Lung (tissue), 12 donors: ENCODE data around the gene KCNK2. TPM values are rescaled to one million over a fixed set of nuclear protein-coding genes. Genes with fewer than 3 reads are reported as not detected.

ENCODE experiments used
- ATAC-seq: fragments of 200-7000 bp; cut with Tn5 transposase; one replicate; pipeline ENCODE4 v1.9.1; 2020; ENCODE audit warnings: moderate number of reproducible peaks; ENCODE audit not compliant: insufficient read depth, low FRiP score
- DNase-seq, 3 donors: peaks; one replicate each; pipeline ENCODE4 v3.0.0-alpha.2; 2013 to 2017
- H3K27ac ChIP-seq, 2 donors: one replicate each; pipeline ENCODE4 v1.5.1; 2013; ENCODE audit warnings: mild to moderate bottlenecking in 2 of 2, moderate library complexity in 2 of 2, control low read depth in 1 of 2, inconsistent platforms in 1 of 2, low read depth in 1 of 2, low read length in 1 of 2
- H3K27me3 ChIP-seq, 3 donors: one replicate each; pipeline ENCODE4 v1.5.1; 2013; ENCODE audit warnings: low read length in 2 of 3; ENCODE audit not compliant: control insufficient read depth in 3 of 3, insufficient read depth in 3 of 3
- H3K36me3 ChIP-seq, 4 donors: one replicate each; pipeline ENCODE4 v1.5.1; 2013; ENCODE audit warnings: low read length in 4 of 4, mild to moderate bottlenecking in 1 of 4, moderate library complexity in 1 of 4; ENCODE audit not compliant: control insufficient read depth in 4 of 4, insufficient read depth in 4 of 4
- H3K4me1 ChIP-seq, 5 donors: one replicate each; pipeline ENCODE4 v1.5.1; 2013; ENCODE audit warnings: low read length in 5 of 5, mild to moderate bottlenecking in 2 of 5, moderate library complexity in 1 of 5; ENCODE audit not compliant: control insufficient read depth in 5 of 5, insufficient read depth in 5 of 5
- H3K4me3 ChIP-seq: one replicate; pipeline ENCODE4 v1.5.1; 2013; ENCODE audit warnings: mild to moderate bottlenecking, control low read depth, moderate library complexity
- H3K9ac ChIP-seq, 2 donors: one replicate each; pipeline ENCODE4 v1.5.1; 2013; ENCODE audit warnings: low read length in 2 of 2, control low read depth in 1 of 2; ENCODE audit not compliant: insufficient read depth in 1 of 2
- H3K9me3 ChIP-seq, 4 donors: one replicate each; pipeline ENCODE4 v1.5.1; 2013; ENCODE audit warnings: low read length in 3 of 4, mild to moderate bottlenecking in 1 of 4, moderate library complexity in 1 of 4; ENCODE audit not compliant: control insufficient read depth in 4 of 4, insufficient read depth in 3 of 4
- WGBS, 2 donors: extraction: QIAGEN DNeasy Blood & Tissue Kit; methylation state at CpG; one replicate each; pipeline ENCODE4 v1.1.7; 2013; 5-methylcytosine and 5-hydroxymethylcytosine counted together
- polyA plus RNA-seq, 2 donors: library from polyadenylated mRNA; stranded (reverse); fragments of 200-250 nt; gene quantifications; one replicate each; pipeline ENCODE4 v1.2.1, GENCODE V29; 2013
- total RNA-seq, 2 donors: library from RNA; depleted of rRNA in 1 of 2; stranded (reverse); fragments of >200 nt in 1 of 2; gene quantifications; one replicate each; pipeline ENCODE4 v1.2.1, GENCODE V29; 2014 to 2021
- TF ChIP-seq, protein P1 (sequence below): IDR thresholded peaks from 2 replicates; pipeline ENCODE4 v1.5.1; 2012; ENCODE audit warnings: mild to moderate bottlenecking; ENCODE audit errors: control extremely low read depth, extremely low read depth
- donor health status: control.
- donor health status: control.
- donor health status: Bipolar disorder and iron deficiency.
- donor health status: healthy.
- donor health status: DM: yes; HTN: yes; CAD: no.

KCNK2 gene
- total and polyA plus RNA-seq, 4 donors: 0.05 to 0.71 (median 0.18) TPM

DNA sequence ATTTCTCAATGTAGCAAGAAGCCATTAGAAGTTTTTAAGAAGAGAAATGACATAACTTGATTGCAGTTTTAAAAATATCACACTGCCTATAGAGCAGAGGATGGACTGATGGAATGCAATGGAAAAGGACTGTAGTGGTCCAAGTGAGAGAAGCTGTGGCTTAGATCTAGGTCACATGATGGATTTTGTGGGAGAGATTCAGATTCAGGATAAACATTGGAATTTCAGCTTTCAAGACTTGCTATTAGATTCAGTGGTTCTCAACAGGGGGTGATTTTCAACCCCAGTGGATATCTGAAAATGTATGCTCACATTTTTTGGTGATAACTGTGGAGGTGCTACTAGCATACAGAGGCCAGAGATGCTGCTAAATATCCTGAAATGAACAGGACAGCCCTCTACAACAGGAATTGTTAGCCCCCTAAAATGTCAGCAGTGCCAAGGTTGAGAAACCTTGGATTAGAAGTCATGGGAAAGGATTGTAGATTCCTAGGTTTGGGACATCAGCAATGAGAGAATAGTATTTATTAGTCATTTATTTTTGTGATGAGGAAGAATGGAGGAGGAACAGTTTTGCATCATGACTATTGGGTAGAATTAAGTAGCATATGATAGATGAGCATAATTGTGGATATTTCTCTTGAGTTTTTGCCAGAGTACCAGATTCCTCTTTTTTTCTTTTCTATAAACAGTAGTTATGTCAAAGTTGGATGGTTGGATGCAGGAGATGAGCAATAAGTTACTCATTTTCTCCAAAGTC lies 30.1 kb upstream of the KCNK2 start:
- Histone ChIP-seq H3K27ac (no peak overlapping the region), H3K9ac (no peak overlapping the region), H3K4me1 (no peaks in the 10 kb centered on the region), H3K27me3 (no peaks in the 10 kb centered on the region), H3K9me3 (peaks cover 0 to 1% (median 0%) of the 10 kb centered on the region in 4 donors), H3K4me3 (no peak overlapping the region), H3K36me3 (no peaks in the 10 kb centered on the region)
- TF ChIP-seq, protein P1, sequence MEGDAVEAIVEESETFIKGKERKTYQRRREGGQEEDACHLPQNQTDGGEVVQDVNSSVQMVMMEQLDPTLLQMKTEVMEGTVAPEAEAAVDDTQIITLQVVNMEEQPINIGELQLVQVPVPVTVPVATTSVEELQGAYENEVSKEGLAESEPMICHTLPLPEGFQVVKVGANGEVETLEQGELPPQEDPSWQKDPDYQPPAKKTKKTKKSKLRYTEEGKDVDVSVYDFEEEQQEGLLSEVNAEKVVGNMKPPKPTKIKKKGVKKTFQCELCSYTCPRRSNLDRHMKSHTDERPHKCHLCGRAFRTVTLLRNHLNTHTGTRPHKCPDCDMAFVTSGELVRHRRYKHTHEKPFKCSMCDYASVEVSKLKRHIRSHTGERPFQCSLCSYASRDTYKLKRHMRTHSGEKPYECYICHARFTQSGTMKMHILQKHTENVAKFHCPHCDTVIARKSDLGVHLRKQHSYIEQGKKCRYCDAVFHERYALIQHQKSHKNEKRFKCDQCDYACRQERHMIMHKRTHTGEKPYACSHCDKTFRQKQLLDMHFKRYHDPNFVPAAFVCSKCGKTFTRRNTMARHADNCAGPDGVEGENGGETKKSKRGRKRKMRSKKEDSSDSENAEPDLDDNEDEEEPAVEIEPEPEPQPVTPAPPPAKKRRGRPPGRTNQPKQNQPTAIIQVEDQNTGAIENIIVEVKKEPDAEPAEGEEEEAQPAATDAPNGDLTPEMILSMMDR: no peak
- DNase-seq: no peak
- no peak for ATAC-seq

DNA sequence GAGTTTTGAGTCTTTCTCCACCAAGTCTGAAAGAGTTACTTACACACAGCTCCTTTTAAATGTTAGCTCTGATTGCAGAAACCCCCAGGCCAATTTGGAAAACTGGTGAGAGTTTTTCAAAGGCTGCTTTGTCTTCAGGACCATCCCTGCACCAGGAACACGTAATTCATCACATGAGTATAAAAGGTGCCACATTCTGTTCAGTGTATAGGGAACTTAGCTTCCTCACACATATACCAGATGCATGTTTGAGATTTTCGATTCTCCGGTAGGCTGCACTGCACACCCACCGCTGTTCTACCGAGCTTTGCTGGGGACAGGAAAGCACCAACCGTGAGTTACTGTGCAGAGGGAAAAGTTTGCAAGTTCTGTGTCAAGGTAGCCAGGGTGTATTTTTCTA lies 28.3 kb upstream of the KCNK2 start:
- no peak overlapping the region for H3K27ac ChIP-seq
- H3K4me3 ChIP-seq: no peak overlapping the region
- no peak for DNase-seq
- H3K27me3 ChIP-seq: no peaks in the 10 kb centered on the region
- 81 to 87% methylated on average over 6 of the region's 6 CpGs for WGBS, 2 donors
- no peaks in the 10 kb centered on the region for H3K9me3 ChIP-seq
- H3K36me3 ChIP-seq: no peaks in the 10 kb centered on the region
- no peaks in the 10 kb centered on the region for H3K4me1 ChIP-seq
- TF ChIP-seq, protein P1: no peak
- H3K9ac ChIP-seq: no peak overlapping the region
- no peak for ATAC-seq

DNA sequence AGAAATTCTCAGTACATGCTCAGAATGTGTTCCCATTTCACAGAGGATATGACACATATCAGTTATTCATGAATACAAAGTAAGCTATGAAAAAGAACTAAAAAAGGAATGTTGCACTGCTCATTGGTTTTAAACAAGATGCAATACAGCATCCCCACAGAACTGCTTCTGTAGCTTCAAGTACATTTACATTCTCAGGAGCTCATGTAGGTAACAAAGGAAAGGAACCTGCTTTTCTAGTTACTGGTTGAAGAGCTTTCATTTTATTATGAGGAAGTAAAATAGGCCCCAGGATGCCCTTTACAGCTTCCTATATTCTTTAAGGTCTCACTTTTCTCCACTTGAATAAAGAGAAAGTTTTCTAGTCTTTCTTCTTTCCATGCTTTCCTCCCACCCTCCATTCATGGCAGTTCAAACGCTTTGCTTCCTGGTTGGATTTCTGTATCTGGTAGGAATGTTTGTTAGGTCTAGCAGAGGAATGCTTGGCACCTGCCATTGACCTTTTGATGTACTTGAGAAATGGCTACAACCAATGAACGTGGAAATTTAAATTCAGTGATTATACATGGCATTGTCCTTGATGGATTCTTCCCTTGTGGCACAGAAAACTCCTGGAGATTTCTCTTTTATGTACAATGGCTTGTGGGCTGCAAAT lies 27.1 kb upstream of the KCNK2 start:
- no peak for ATAC-seq
- H3K27me3 ChIP-seq: no peaks in the 10 kb centered on the region
- DNase-seq: peak in 2 of 3 donors; percentile 56 to 71
- H3K4me1 ChIP-seq: no peaks in the 10 kb centered on the region
- TF ChIP-seq, protein P1: no peak
- H3K9ac ChIP-seq: no peak overlapping the region
- no peaks in the 10 kb centered on the region for H3K36me3 ChIP-seq
- H3K27ac ChIP-seq: no peak overlapping the region
- WGBS, 2 donors: 43 to 65% methylated on average over 2 of the region's 2 CpGs
- no peaks in the 10 kb centered on the region for H3K9me3 ChIP-seq
- no peak overlapping the region for H3K4me3 ChIP-seq
